Breast epithelium (tissue), 3 donors: ENCODE results near the gene COL4A2.

Experiments used
- POLR2A ChIP-seq: fragments of 450-650 bp; IDR thresholded peaks from one replicate; pipeline ENCODE4 v1.6.1; 2016; ENCODE audit warnings: antibody characterized with exemption, mild to moderate bottlenecking, moderate library complexity
- TF ChIP-seq, protein P1 (sequence below), 3 donors: fragments of 450-650 bp; IDR thresholded peaks; one replicate each; pipeline ENCODE4 v1.5.1; 2016 to 2017; ENCODE audit warnings: antibody characterized with exemption in 3 of 3, mild to moderate bottlenecking in 3 of 3, moderate library complexity in 3 of 3

GRCh38 chr13:110454956-110455355 is 147.9 kb downstream of the COL4A2 start:
- TF ChIP-seq, protein P1, sequence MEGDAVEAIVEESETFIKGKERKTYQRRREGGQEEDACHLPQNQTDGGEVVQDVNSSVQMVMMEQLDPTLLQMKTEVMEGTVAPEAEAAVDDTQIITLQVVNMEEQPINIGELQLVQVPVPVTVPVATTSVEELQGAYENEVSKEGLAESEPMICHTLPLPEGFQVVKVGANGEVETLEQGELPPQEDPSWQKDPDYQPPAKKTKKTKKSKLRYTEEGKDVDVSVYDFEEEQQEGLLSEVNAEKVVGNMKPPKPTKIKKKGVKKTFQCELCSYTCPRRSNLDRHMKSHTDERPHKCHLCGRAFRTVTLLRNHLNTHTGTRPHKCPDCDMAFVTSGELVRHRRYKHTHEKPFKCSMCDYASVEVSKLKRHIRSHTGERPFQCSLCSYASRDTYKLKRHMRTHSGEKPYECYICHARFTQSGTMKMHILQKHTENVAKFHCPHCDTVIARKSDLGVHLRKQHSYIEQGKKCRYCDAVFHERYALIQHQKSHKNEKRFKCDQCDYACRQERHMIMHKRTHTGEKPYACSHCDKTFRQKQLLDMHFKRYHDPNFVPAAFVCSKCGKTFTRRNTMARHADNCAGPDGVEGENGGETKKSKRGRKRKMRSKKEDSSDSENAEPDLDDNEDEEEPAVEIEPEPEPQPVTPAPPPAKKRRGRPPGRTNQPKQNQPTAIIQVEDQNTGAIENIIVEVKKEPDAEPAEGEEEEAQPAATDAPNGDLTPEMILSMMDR (IDR thresholded peaks at IDR 0.05): no peak
- no peak for TF ChIP-seq POLR2A
